ENCODE results near the gene DENND1A.

DNA sequence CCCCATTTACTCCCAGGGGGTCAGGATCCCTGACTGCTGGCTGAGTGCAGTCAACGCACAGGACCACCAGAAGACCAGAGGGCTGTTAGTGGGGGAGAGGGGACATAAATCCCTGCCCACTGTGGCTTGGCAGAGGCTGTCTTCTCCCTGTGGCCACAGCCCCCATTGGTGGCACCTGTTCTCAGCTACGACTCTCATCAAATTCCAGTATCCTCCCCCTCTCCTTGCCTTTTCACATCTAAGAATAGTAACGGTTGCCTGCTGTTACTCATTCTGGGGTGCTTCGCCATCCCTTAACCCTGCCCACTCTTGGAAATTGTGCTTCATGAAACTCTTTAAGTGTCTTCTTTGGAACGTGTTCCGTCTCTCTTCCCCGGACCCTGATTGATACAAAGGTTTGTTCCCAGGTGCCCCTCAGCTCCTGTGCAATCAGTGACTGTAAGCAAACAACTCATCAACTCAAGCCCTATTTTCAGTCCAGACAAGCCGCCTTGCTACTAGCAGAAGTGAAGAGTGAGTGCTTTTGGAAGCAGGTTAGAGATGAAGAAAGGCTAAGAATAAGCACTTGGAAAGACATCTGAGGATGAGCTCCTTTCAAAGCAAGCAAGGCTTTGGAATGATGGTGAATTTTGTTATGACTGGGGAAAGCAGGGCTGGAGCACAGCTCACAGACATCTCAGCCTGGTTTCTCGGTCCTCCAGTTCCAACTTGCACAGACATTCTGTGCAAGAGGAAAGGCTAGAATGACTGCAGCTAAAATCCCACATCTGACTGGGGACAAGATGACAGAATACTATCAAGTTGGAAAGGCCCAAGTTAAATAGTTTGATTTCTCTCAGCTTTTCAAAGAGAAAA lies 22.9 kb upstream of the DENND1A start:
- TF ChIP-seq CTCF (IDR thresholded peaks at IDR 0.05) (no peak), EZH2phosphoT487 (IDR thresholded peaks at IDR 0.05) (no peak), EZH2 (IDR thresholded peaks at IDR 0.05) (no peak)
